H1 (cell line): Measurements from ENCODE around the gene MAP7. TPM values are rescaled to one million over a fixed set of nuclear protein-coding genes. Genes with fewer than 3 reads are reported as not detected.

Source experiments
- CTCF ChIA-PET: fragments of 300-600 bp; sonication (Branson Sonifier 250); formaldehyde crosslinking; loops from one replicate; lab custom pipeline; 2021; ENCODE audit not compliant: partially characterized antibody; lab: Charles Lee
- POLR2A ChIA-PET: fragments of 300-600 bp; sonication (Branson Sonifier 250); formaldehyde crosslinking; loops from one replicate; lab custom pipeline; 2021; ENCODE audit warnings: inconsistent platforms; ENCODE audit not compliant: partially characterized antibody; lab: Charles Lee
- DNase-seq, 2 experiments: peaks; one replicate each; pipeline versions ENCODE4 v3.0.0 to v3.0.0-alpha.2; 2010 to 2022; ENCODE audit warnings: low spot score in 2 of 2, low read depth in 1 of 2, mixed read lengths in 1 of 2
- FAIRE-seq: peaks from 2 replicates; lab custom pipeline; 2011; peaks lifted over from hg19 to GRCh38; lab: Jason Lieb, UNC
- H2AFZ ChIP-seq: 2 replicates; pipeline ENCODE4 v1.8.1; 2012; ENCODE audit warnings: low read length, inconsistent platforms
- H2AK5ac ChIP-seq: 2 replicates; pipeline ENCODE4 v1.6.1; 2013; ENCODE audit warnings: low read depth, low read length
- H2BK120ac ChIP-seq: replicated peaks from 2 replicates; pipeline ENCODE3; 2013; ENCODE audit warnings: low read depth, low read length, inconsistent platforms
- H2BK12ac ChIP-seq: 2 replicates; pipeline ENCODE4 v1.6.1; 2013; ENCODE audit warnings: low read depth, low read length
- H2BK15ac ChIP-seq: 2 replicates; pipeline ENCODE4 v1.6.1; 2013; ENCODE audit warnings: low read length
- H2BK20ac ChIP-seq: 2 replicates; pipeline ENCODE4 v1.6.1; 2013; ENCODE audit warnings: low read length
- H2BK5ac ChIP-seq: 2 replicates; pipeline ENCODE4 v1.6.1; 2013; ENCODE audit warnings: low read depth, low read length
- H3K14ac ChIP-seq: 2 replicates; pipeline ENCODE4 v1.6.1; 2013; ENCODE audit warnings: inconsistent platforms; ENCODE audit not compliant: insufficient read length
- H3K18ac ChIP-seq: 2 replicates; pipeline ENCODE4 v1.6.1; 2013; ENCODE audit warnings: low read length; ENCODE audit errors: extremely low read depth
- H3K23ac ChIP-seq: 2 replicates; pipeline ENCODE4 v1.6.1; 2013; ENCODE audit warnings: inconsistent platforms; ENCODE audit not compliant: insufficient read length
- H3K23me2 ChIP-seq: 2 replicates; pipeline ENCODE4 v1.6.1; 2013; ENCODE audit warnings: low read depth, low read length
- H3K27ac ChIP-seq: 2 replicates; pipeline ENCODE4 v1.6.1; 2011; ENCODE audit warnings: low read depth, low read length, inconsistent platforms
- H3K27me3 ChIP-seq, 4 experiments: replicated peaks in 1 of 4; 1 replicate in 1 of 4; 2 replicates in 3 of 4; pipeline versions ENCODE4 v1.6.1 to v1.8.1; 2011 to 2013; ENCODE audit warnings: low read length in 3 of 4, mild to moderate bottlenecking in 3 of 4, inconsistent platforms in 2 of 4, mixed read lengths in 2 of 4, moderate library complexity in 1 of 4; ENCODE audit not compliant: control insufficient read depth in 3 of 4, insufficient read depth in 3 of 4; ENCODE audit errors: extremely low read depth in 1 of 4
- H3K36me3 ChIP-seq, 4 experiments: 2 replicates each; pipeline versions ENCODE4 v1.6.1 to v1.8.1; 2011 to 2013; ENCODE audit warnings: mild to moderate bottlenecking in 4 of 4, low read length in 3 of 4, moderate library complexity in 2 of 4, control low read depth in 1 of 4, inconsistent platforms in 1 of 4; ENCODE audit not compliant: insufficient read depth in 4 of 4, control insufficient read depth in 2 of 4
- H3K4ac ChIP-seq: replicated peaks from 2 replicates; pipeline ENCODE3; 2013; ENCODE audit warnings: low read length, low read depth, mixed read lengths, inconsistent platforms; ENCODE audit not compliant: insufficient read length
- H3K4me1 ChIP-seq, 4 experiments: replicated peaks in 1 of 4; 1 replicate in 1 of 4; 2 replicates in 3 of 4; pipeline versions ENCODE4 v1.6.1 to v1.8.1; 2011 to 2013; ENCODE audit warnings: low read length in 3 of 4, inconsistent platforms in 2 of 4, mixed read lengths in 1 of 4; ENCODE audit not compliant: insufficient read depth in 4 of 4, control insufficient read depth in 3 of 4
- H3K4me2 ChIP-seq, 2 experiments: 2 replicates each; pipeline versions ENCODE4 v1.6.1 to v1.8.1; 2011 to 2013; ENCODE audit warnings: low read depth in 2 of 2, low read length in 2 of 2, control low read depth in 1 of 2, inconsistent platforms in 1 of 2, mild to moderate bottlenecking in 1 of 2; ENCODE audit not compliant: insufficient read depth in 1 of 2
- H3K4me3 ChIP-seq, 4 experiments: fragments of 200-600, 300-600 bp in 1 of 4; sonication (generic), shearing (Covaris generic), sonication (Bioruptor Twin) in 1 of 4; 2 replicates each; pipeline versions ENCODE4 v1.5.1 to v1.8.1; 2011 to 2016; ENCODE audit warnings: low read length in 4 of 4, low read depth in 3 of 4, control low read depth in 2 of 4, inconsistent platforms in 2 of 4, mild to moderate bottlenecking in 2 of 4, mixed read lengths in 1 of 4, moderate library complexity in 1 of 4; ENCODE audit not compliant: insufficient read depth in 2 of 4; ENCODE audit errors: extremely low read depth in 1 of 4
- H3K56ac ChIP-seq: replicated peaks from 2 replicates; pipeline ENCODE3; 2013; ENCODE audit warnings: low read depth, mild to moderate bottlenecking, mixed read lengths, low read length, inconsistent platforms; ENCODE audit not compliant: insufficient read length
- H3K79me1 ChIP-seq: 2 replicates; pipeline ENCODE4 v1.6.1; 2013; ENCODE audit warnings: low read depth, low read length, control low read depth
- H3K79me2 ChIP-seq, 2 experiments: 2 replicates each; pipeline versions ENCODE4 v1.6.1 to v1.8.1; 2012 to 2013; ENCODE audit warnings: low read length in 2 of 2, mild to moderate bottlenecking in 2 of 2, inconsistent platforms in 1 of 2; ENCODE audit not compliant: insufficient read depth in 2 of 2, control insufficient read depth in 1 of 2
- H3K9ac ChIP-seq, 4 experiments: replicated peaks in 1 of 4; 1 replicate in 1 of 4; 2 replicates in 3 of 4; pipeline versions ENCODE4 v1.6.1 to v1.8.1; 2011 to 2013; ENCODE audit warnings: low read depth in 3 of 4, low read length in 3 of 4, control low read depth in 2 of 4, mild to moderate bottlenecking in 2 of 4, moderate library complexity in 2 of 4, inconsistent platforms in 1 of 4; ENCODE audit errors: extremely low read depth in 1 of 4
- H3K9me3 ChIP-seq, 2 experiments: 2 replicates each; pipeline versions ENCODE4 v1.6.1 to v1.8.1; 2012 to 2013; ENCODE audit warnings: mild to moderate bottlenecking in 2 of 2, moderate library complexity in 2 of 2, control low read depth in 1 of 2, inconsistent platforms in 1 of 2, low read depth in 1 of 2, low read length in 1 of 2, mixed read lengths in 1 of 2; ENCODE audit not compliant: insufficient read depth in 2 of 2
- H4K20me1 ChIP-seq, 2 experiments: replicated peaks in 1 of 2; 2 replicates each; pipeline versions ENCODE3 to v1.8.1; 2011 to 2013; ENCODE audit warnings: inconsistent platforms in 2 of 2, low read length in 2 of 2, mild to moderate bottlenecking in 1 of 2; ENCODE audit not compliant: insufficient read depth in 2 of 2, control insufficient read depth in 1 of 2
- H4K5ac ChIP-seq: 2 replicates; pipeline ENCODE4 v1.6.1; 2013; ENCODE audit warnings: low read length, low read depth, mixed read lengths, inconsistent platforms; ENCODE audit not compliant: insufficient read length
- H4K8ac ChIP-seq: 2 replicates; pipeline ENCODE4 v1.8.0; 2013; ENCODE audit warnings: mild to moderate bottlenecking, moderate library complexity, low read length, inconsistent platforms; ENCODE audit not compliant: insufficient read depth; ENCODE audit errors: extremely low read depth
- H4K91ac ChIP-seq: replicated peaks from 2 replicates; pipeline ENCODE3; 2013; ENCODE audit warnings: low read length, mixed read lengths, inconsistent platforms; ENCODE audit not compliant: insufficient read length
- ATF3 ChIP-seq: IDR thresholded peaks from 2 replicates; pipeline ENCODE4 v1.6.1; 2011; ENCODE audit warnings: low read depth, mild to moderate bottlenecking, low read length; ENCODE audit not compliant: insufficient read depth
- E2F6 ChIP-seq: IDR thresholded peaks from 2 replicates; pipeline ENCODE4 v1.6.1; 2012; ENCODE audit warnings: inconsistent platforms
- HDAC2 ChIP-seq, 2 experiments: fragments of 300-600 bp in 1 of 2; sonication (generic) in 1 of 2; IDR thresholded peaks; 2 replicates each; pipeline ENCODE4 v1.6.1; 2011 to 2012; ENCODE audit warnings: low read depth in 2 of 2, low read length in 2 of 2, mild to moderate bottlenecking in 2 of 2, moderate library complexity in 2 of 2, borderline replicate concordance in 1 of 2, inconsistent platforms in 1 of 2
- MAFK ChIP-seq: IDR thresholded peaks from 2 replicates; pipeline ENCODE4 v1.6.1; 2012; ENCODE audit warnings: low read depth, mild to moderate bottlenecking, improper control_type of control experiment, low read length
- PHF8 ChIP-seq: fragments of 200-600 bp; sonication (generic); conservative IDR thresholded peaks from 2 replicates; pipeline ENCODE4 v1.7.1; 2012; ENCODE audit warnings: low read depth, mild to moderate bottlenecking, inconsistent platforms, low read length, moderate library complexity
- RBBP5 ChIP-seq: IDR thresholded peaks from 2 replicates; pipeline ENCODE4 v1.7.1; 2012; ENCODE audit warnings: low read depth, mild to moderate bottlenecking, inconsistent platforms, low read length, moderate library complexity, borderline replicate concordance
- SIN3A ChIP-seq, 2 experiments: IDR thresholded peaks in 1 of 2; conservative IDR thresholded peaks in 1 of 2; 2 replicates each; pipeline ENCODE4 v1.6.1; 2011 to 2012; ENCODE audit warnings: low read length in 2 of 2, improper control_type of control experiment in 1 of 2, low read depth in 1 of 2, mild to moderate bottlenecking in 1 of 2
- SIX5 ChIP-seq: IDR thresholded peaks from 2 replicates; pipeline ENCODE4 v1.6.1; 2011; ENCODE audit warnings: mild to moderate bottlenecking, low read depth, low read length
- SP2 ChIP-seq: IDR thresholded peaks from 2 replicates; pipeline ENCODE4 v1.6.1; 2012; ENCODE audit warnings: mild to moderate bottlenecking, low read length, inconsistent platforms
- SP4 ChIP-seq: IDR thresholded peaks from 2 replicates; pipeline ENCODE4 v1.6.1; 2012; ENCODE audit warnings: low read length, inconsistent platforms
- SUZ12 ChIP-seq: fragments of 200-600 bp; sonication (generic); IDR thresholded peaks from 2 replicates; pipeline ENCODE4 v1.6.1; 2012; ENCODE audit warnings: mild to moderate bottlenecking, inconsistent platforms, low read length, moderate library complexity, mixed read lengths
- TBP ChIP-seq: IDR thresholded peaks from 2 replicates; pipeline ENCODE4 v1.6.1; 2011; ENCODE audit warnings: low read depth, low read length, improper control_type of control experiment
- TCF12 ChIP-seq: IDR thresholded peaks from 2 replicates; pipeline ENCODE4 v1.6.1; 2011; ENCODE audit warnings: low read depth, mild to moderate bottlenecking, low read length
- WGBS, 2 experiments: shearing (Covaris generic) in 1 of 2; methylation state at CpG; one replicate each; pipeline versions ENCODE4 v1.1.6 to v1.1.7; 2013 to 2015; ENCODE audit warnings: low lambda C conversion rate in 2 of 2, mixed read lengths in 2 of 2, inconsistent platforms in 1 of 2, low coverage in 1 of 2, missing lambda C conversion rate in 1 of 2; ENCODE audit not compliant: insufficient replicate concordance in 2 of 2, insufficient coverage in 1 of 2, insufficient read length in 1 of 2; ENCODE audit errors: extremely low coverage in 1 of 2, missing lambda C conversion rate in 1 of 2; 5-methylcytosine and 5-hydroxymethylcytosine counted together
- polyA plus RNA-seq, 7 experiments: library from polyadenylated mRNA; depleted of rRNA in 3 of 7; stranded (reverse) in 5 of 7; unstranded in 2 of 7; fragments of >200 nt in 5 of 7; fragments of 200-250 nt in 2 of 7; gene quantifications; 1 replicate in 5 of 7; 2 replicates in 1 of 7; 4 replicates in 1 of 7; pipeline versions ENCODE4 v1.2.1 to v1.2.3, GENCODE V29; 2011 to 2013; ENCODE audit warnings: missing spikeins in 2 of 7, mixed read lengths in 2 of 7
- total RNA-seq: library from RNA; stranded (reverse); fragmentation: NEBNext Ultra II Directional; extraction: Animal tissue kit (Norgen Biotek cat#: 25700); gene quantifications from 2 replicates; pipeline ENCODE4 v1.2.1, GENCODE V29; 2021

Gene MAP7
- total and polyA plus RNA-seq, 2 of the 8 experiments (the other 6 are each of a cell fraction or from before 2014, with no cell fraction given), result 13.5 to 66.9 TPM

- Histone ChIP-seq H4K91ac (no peak overlapping the region), H2BK5ac (no peak overlapping the region), H3K18ac (no peak overlapping the region), H2AFZ (no peak overlapping the region), H2BK15ac (0 out of 2 replicates have a peak overlapping the region, but pooled peaks have one; percentile 36), H3K27me3 (no peaks in the 10 kb centered on the region), H4K8ac (no peak overlapping the region), H3K79me1 (peaks cover 4% of the 10 kb centered on the region; the same call in 1 of the 2 replicates), H3K23ac (no peak overlapping the region), H4K20me1 (no peaks in the 10 kb centered on the region), H3K4me1 (peaks cover 0 to 2% (median under 1%) of the 10 kb centered on the region in 4 experiments; a peak in 4 of 7 replicates), H3K9ac (no peak overlapping the region)
- CTCF ChIA-PET, result interaction anchor here (1.0 to 1.4 kb wide), 4 partner anchors 11 to 127 kb away, joined by 3 to 5 read pairs (median 4); partner anchors contain the start of gene MAP7
- 88% methylated on average over 3 of the region's 3 CpGs; no CpG with 5 or more reads in 1 of the 2 experiments for WGBS, 2 experiments
- no peak for FAIRE-seq
- POLR2A ChIA-PET, result no interaction called here
- TF ChIP-seq SP2, result no peak
- no peak for TF ChIP-seq SUZ12
- TF ChIP-seq SP4, result no peak
- TF ChIP-seq MAFK, result no peak
- TF ChIP-seq SIX5, result no peak
- TF ChIP-seq TCF12, result no peak
- TF ChIP-seq RBBP5, result no peak
- no peak for TF ChIP-seq SIN3A (conservative IDR thresholded peaks at IDR 0.05 in 1 of 2, IDR thresholded peaks at IDR 0.05 in 1 of 2; ENCODE audit: low read depth in 1 of 2, low read length in 2 of 2)
- TF ChIP-seq ATF3, result no peak
- no peak for TF ChIP-seq HDAC2 (IDR thresholded peaks at IDR 0.05; ENCODE audit: borderline replicate concordance in 1 of 2, low read depth in 2 of 2, low read length in 2 of 2)
- TF ChIP-seq PHF8, result no peak
- TF ChIP-seq E2F6, result no peak
- no peak for TF ChIP-seq TBP
- TF ChIP-seq, all 59 proteins: peak for 0
- no peak overlapping the region for H2BK20ac ChIP-seq
- no peak overlapping the region for H2BK12ac ChIP-seq
- no peak for DNase-seq
- H3K4ac ChIP-seq, result no peak overlapping the region
- no peak overlapping the region for H2AK5ac ChIP-seq
- no peak overlapping the region for H3K4me3 ChIP-seq
- no peaks in the 10 kb centered on the region for H3K23me2 ChIP-seq
- peaks cover 0 to 65% of the 10 kb centered on the region in 2 experiments; a peak in 2 of 4 replicates for H3K79me2 ChIP-seq
- H4K5ac ChIP-seq, result no peak overlapping the region
- no peak overlapping the region for H3K4me2 ChIP-seq
- H2BK120ac ChIP-seq, result no peak overlapping the region
- no peak overlapping the region for H3K14ac ChIP-seq
- no peaks in the 10 kb centered on the region for H3K36me3 ChIP-seq
- H3K27ac ChIP-seq, result no peak overlapping the region
- no peaks in the 10 kb centered on the region for H3K9me3 ChIP-seq
- no peak overlapping the region for H3K56ac ChIP-seq
These were observed 105.2 kb downstream of the MAP7 start for GRCh38 chr6:136445063-136445462.
